B cell (primary cell): ENCODE measurements around the gene ZNF280D. TPM values are rescaled to one million over a fixed set of nuclear protein-coding genes. Genes with fewer than 3 reads are reported as not detected.

Source experiments
- ATAC-seq: fragments of 200-7000 bp; cut with Tn5 transposase; one replicate; pipeline ENCODE4 v1.10.0; 2021; ENCODE audit warnings: low read depth, mild to moderate bottlenecking, moderate number of reproducible peaks, moderate library complexity
- CTCF ChIA-PET: fragments of 350-600 bp; sonication (Branson Sonifier 250); formaldehyde crosslinking; loops from one replicate; lab custom pipeline; 2021; ENCODE audit warnings: antibody characterized with exemption, inconsistent platforms; lab: Charles Lee
- POLR2A ChIA-PET: fragments of 350-600 bp; sonication (Branson Sonifier 250); formaldehyde crosslinking; loops from one replicate; lab custom pipeline; 2021; ENCODE audit warnings: antibody characterized with exemption; lab: Charles Lee
- DNase-seq: peaks from one replicate; pipeline ENCODE4 v3.0.0; 2013
- H2AFZ ChIP-seq: 2 replicates; pipeline ENCODE4 v1.6.1; 2012; ENCODE audit warnings: mild to moderate bottlenecking, low read depth, low read length; ENCODE audit not compliant: insufficient read depth, poor library complexity, severe bottlenecking
- H3K27ac ChIP-seq, 2 donors: 1 replicate in 1 of 2; 2 replicates in 1 of 2; pipeline ENCODE4 v1.5.1; 2012 to 2013; ENCODE audit warnings: low read length in 2 of 2, mild to moderate bottlenecking in 2 of 2, moderate library complexity in 1 of 2
- H3K27me3 ChIP-seq, 4 experiments: fragments of 200-600 bp in 1 of 4; sonication (generic) in 1 of 4; replicated peaks in 1 of 4; 1 replicate in 2 of 4; 2 replicates in 2 of 4; pipeline versions ENCODE4 v1.6.1 to v1.7.0; 2013 to 2016; ENCODE audit warnings: low read length in 3 of 4, mild to moderate bottlenecking in 2 of 4, mixed read lengths in 1 of 4, moderate library complexity in 1 of 4; ENCODE audit not compliant: insufficient read depth in 4 of 4, control insufficient read depth in 3 of 4; ENCODE audit errors: control extremely low read depth in 1 of 4
- H3K36me3 ChIP-seq, 2 experiments: replicated peaks in 1 of 2; 1 replicate in 1 of 2; 2 replicates in 1 of 2; pipeline versions ENCODE4 v1.6.1 to v1.7.1; 2013; ENCODE audit warnings: low read length in 1 of 2; ENCODE audit not compliant: insufficient read depth in 2 of 2, control insufficient read depth in 1 of 2; ENCODE audit errors: control extremely low read depth in 1 of 2, extremely low read depth in 1 of 2
- H3K4me1 ChIP-seq, 2 donors: fragments of 200-600 bp in 1 of 2; sonication (generic) in 1 of 2; 1 replicate in 1 of 2; 2 replicates in 1 of 2; pipeline versions ENCODE4 v1.5.1 to v1.6.1; 2013 to 2017; ENCODE audit warnings: low read length in 2 of 2; ENCODE audit not compliant: control insufficient read depth in 2 of 2, insufficient read depth in 2 of 2
- H3K4me2 ChIP-seq: replicated peaks from 2 replicates; pipeline ENCODE3; 2012; ENCODE audit warnings: mild to moderate bottlenecking, low read depth, low read length; ENCODE audit not compliant: poor library complexity, severe bottlenecking
- H3K4me3 ChIP-seq, 5 experiments: fragments of 200-600 bp in 1 of 5; sonication (generic) in 1 of 5; 1 replicate in 3 of 5; 2 replicates in 2 of 5; pipeline versions ENCODE4 v1.5.1 to v1.7.0; 2011 to 2016; ENCODE audit warnings: low read length in 4 of 5, mild to moderate bottlenecking in 4 of 5, low read depth in 2 of 5, control low read depth in 1 of 5, moderate library complexity in 1 of 5; ENCODE audit not compliant: insufficient read depth in 1 of 5; ENCODE audit errors: control extremely low read depth in 1 of 5, extremely low read depth in 1 of 5
- H3K79me2 ChIP-seq: fragments of 200-600 bp; sonication (generic); one replicate; pipeline ENCODE4 v1.6.0; 2016; ENCODE audit warnings: low read length; ENCODE audit not compliant: control insufficient read depth, insufficient read depth
- H3K9ac ChIP-seq: fragments of 200-600 bp; sonication (generic); 2 replicates; pipeline ENCODE4 v1.6.1; 2017; ENCODE audit warnings: mild to moderate bottlenecking, low read length, moderate library complexity
- H3K9me3 ChIP-seq, 3 donors: one replicate each; pipeline versions ENCODE4 v1.6.1 to v1.7.1; 2013; ENCODE audit warnings: low read length in 2 of 3; ENCODE audit not compliant: control insufficient read depth in 2 of 3, insufficient read depth in 1 of 3; ENCODE audit errors: control extremely low read depth in 1 of 3
- H4K20me1 ChIP-seq: 2 replicates; pipeline ENCODE4 v1.6.0; 2012; ENCODE audit warnings: mild to moderate bottlenecking, low read length; ENCODE audit not compliant: insufficient read depth, control insufficient read depth, poor library complexity, severe bottlenecking
- H3K27ac Mint-ChIP-seq: one replicate; pipeline ENCODE4 v1.8.0; 2021; ENCODE audit warnings: mixed read lengths
- H3K27me3 Mint-ChIP-seq: one replicate; pipeline ENCODE4 v1.8.0; 2021; ENCODE audit warnings: mixed read lengths
- H3K4me1 Mint-ChIP-seq: one replicate; pipeline ENCODE4 v1.8.0; 2021; ENCODE audit warnings: mixed read lengths
- H3K4me3 Mint-ChIP-seq: one replicate; pipeline ENCODE4 v1.8.0; 2021; ENCODE audit warnings: mixed read lengths
- H3K9me3 Mint-ChIP-seq: one replicate; pipeline ENCODE4 v1.8.0; 2022; ENCODE audit warnings: mixed read lengths; ENCODE audit not compliant: insufficient read depth
- EZH2 ChIP-seq: IDR thresholded peaks from 2 replicates; pipeline ENCODE4 v1.6.1; 2012; ENCODE audit warnings: borderline replicate concordance, low read depth, mild to moderate bottlenecking, moderate library complexity, low read length; ENCODE audit not compliant: insufficient read depth, poor library complexity, severe bottlenecking
- WGBS: methylation state at CpG from one replicate; pipeline ENCODE4 v1.1.5; 2013; ENCODE audit warnings: missing lambda C conversion rate; ENCODE audit not compliant: insufficient coverage; 5-methylcytosine and 5-hydroxymethylcytosine counted together
- intact Hi-C: fragments of 100-400 bp; cut with micrococcal nuclease; formaldehyde crosslinking; loops from one replicate; pipeline ENCODE4 v1.10.0; 2022
- polyA plus RNA-seq: library from polyadenylated mRNA; depleted of rRNA; stranded (reverse); fragments of >200 nt; gene quantifications from 2 replicates; pipeline ENCODE4 v1.2.3, GENCODE V29; 2012
- total RNA-seq, 2 donors: library from RNA; stranded (reverse); fragments of 120-200 nt in 1 of 2; gene quantifications; 1 replicate in 1 of 2; 2 replicates in 1 of 2; pipeline versions ENCODE4 v1.2.3 to v1.2.4, GENCODE V29; 2013 to 2022
- TF ChIP-seq, protein P1 (sequence below): fragments of 200-600 bp; IDR thresholded peaks from one replicate; pipeline ENCODE4 v1.8.0; 2022; ENCODE audit warnings: antibody characterized with exemption, mild to moderate bottlenecking

Gene ZNF280D
- total and polyA plus RNA-seq, 2 donors (not counting 1 experiment from before 2014, with no cell fraction given), result 14.7 to 68.3 TPM

GRCh38 chr15:56654216-56654615 is 79.1 kb downstream of the ZNF280D start:
- WGBS, result no CpG with 5 or more reads among the region's 1 CpG
- Histone ChIP-seq H3K4me2 (no peak overlapping the region), H2AFZ (no peak overlapping the region), H3K4me3 (no peak overlapping the region), H3K36me3 (peaks cover 0 to 16% of the 10 kb centered on the region in 2 experiments), H3K9me3 (no peaks in the 10 kb centered on the region), H4K20me1 (no peaks in the 10 kb centered on the region), H3K9ac (no peak overlapping the region), H3K27me3 (no peaks in the 10 kb centered on the region), H3K4me1 (no peaks in the 10 kb centered on the region), H3K79me2 (no peaks in the 10 kb centered on the region), H3K27ac (no peak overlapping the region)
- H3K27me3 Mint-ChIP-seq, result no peaks in the 10 kb centered on the region
- ChIA-PET CTCF (no interaction called here), POLR2A (no interaction called here)
- intact Hi-C loops, result no loop called here
- no peaks in the 10 kb centered on the region for H3K4me1 Mint-ChIP-seq
- H3K9me3 Mint-ChIP-seq, result no peaks in the 10 kb centered on the region
- no peak overlapping the region for H3K27ac Mint-ChIP-seq
- TF ChIP-seq, protein P1, sequence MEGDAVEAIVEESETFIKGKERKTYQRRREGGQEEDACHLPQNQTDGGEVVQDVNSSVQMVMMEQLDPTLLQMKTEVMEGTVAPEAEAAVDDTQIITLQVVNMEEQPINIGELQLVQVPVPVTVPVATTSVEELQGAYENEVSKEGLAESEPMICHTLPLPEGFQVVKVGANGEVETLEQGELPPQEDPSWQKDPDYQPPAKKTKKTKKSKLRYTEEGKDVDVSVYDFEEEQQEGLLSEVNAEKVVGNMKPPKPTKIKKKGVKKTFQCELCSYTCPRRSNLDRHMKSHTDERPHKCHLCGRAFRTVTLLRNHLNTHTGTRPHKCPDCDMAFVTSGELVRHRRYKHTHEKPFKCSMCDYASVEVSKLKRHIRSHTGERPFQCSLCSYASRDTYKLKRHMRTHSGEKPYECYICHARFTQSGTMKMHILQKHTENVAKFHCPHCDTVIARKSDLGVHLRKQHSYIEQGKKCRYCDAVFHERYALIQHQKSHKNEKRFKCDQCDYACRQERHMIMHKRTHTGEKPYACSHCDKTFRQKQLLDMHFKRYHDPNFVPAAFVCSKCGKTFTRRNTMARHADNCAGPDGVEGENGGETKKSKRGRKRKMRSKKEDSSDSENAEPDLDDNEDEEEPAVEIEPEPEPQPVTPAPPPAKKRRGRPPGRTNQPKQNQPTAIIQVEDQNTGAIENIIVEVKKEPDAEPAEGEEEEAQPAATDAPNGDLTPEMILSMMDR, result no peak
- TF ChIP-seq EZH2, result no peak
- DNase-seq (no peak), ATAC-seq (no peak)
- no peak overlapping the region for H3K4me3 Mint-ChIP-seq

DNA sequence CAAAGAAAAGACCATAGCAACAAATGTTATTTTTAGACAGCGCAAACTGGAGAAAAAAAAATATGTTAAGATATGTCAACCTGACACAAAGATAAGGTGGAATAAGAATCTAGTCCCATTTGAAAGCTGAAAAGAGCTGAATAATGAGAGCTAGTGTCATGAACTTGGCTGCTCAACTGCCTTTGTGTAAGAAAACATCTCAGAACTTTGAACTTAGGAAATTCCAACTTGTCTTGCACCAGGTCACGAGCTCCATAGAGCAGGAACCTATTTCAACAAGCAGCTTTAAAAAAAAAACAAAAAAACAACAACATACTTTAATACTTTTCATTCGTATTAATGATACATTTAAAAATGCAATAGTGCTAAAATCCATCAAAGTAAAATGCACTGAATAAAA is 79.5 kb downstream of the ZNF280D start:
- no peaks in the 10 kb centered on the region for H3K27me3 ChIP-seq
- no peaks in the 10 kb centered on the region for H3K79me2 ChIP-seq
- Mint-ChIP-seq H3K9me3 (no peaks in the 10 kb centered on the region), H3K27ac (no peak overlapping the region), H3K4me1 (no peaks in the 10 kb centered on the region), H3K4me3 (no peak overlapping the region), H3K27me3 (no peaks in the 10 kb centered on the region)
- TF ChIP-seq EZH2, result no peak
- TF ChIP-seq, protein P1, result no peak
- DNase-seq (no peak), ATAC-seq (no peak)
- POLR2A ChIA-PET, result no interaction called here
- H2AFZ ChIP-seq, result no peak overlapping the region
- intact Hi-C loops, result no loop called here
- H3K9me3 ChIP-seq, result no peaks in the 10 kb centered on the region
- H3K4me1 ChIP-seq, result no peaks in the 10 kb centered on the region
- no peak overlapping the region for H3K4me2 ChIP-seq
- H4K20me1 ChIP-seq, result no peaks in the 10 kb centered on the region
- no peak overlapping the region for H3K27ac ChIP-seq
- H3K4me3 ChIP-seq, result no peak overlapping the region
- peaks cover 0 to 16% of the 10 kb centered on the region in 2 experiments for H3K36me3 ChIP-seq
- CTCF ChIA-PET, result no interaction called here
- H3K9ac ChIP-seq, result no peak overlapping the region
- 100% methylated on average over 1 of the region's 3 CpGs for WGBS
